NCI-H1105 (cell line): Measurements from ENCODE around the gene COBL.

Source experiments
- DNase-seq: peaks from one replicate; lab custom pipeline; 2025; lab: John Stamatoyannopoulos, UW

The COBL gene

GRCh38 chr7:51020944-51021343, 295.7 kb downstream of the COBL start:
- DNase-seq, result no peak

GRCh38 chr7:51019891-51020870, 296.4 kb downstream of the COBL start:
- DNase-seq, result no peak

GRCh38 chr7:51019191-51019844, 297.3 kb downstream of the COBL start:
- DNase-seq, result no peak

DNA sequence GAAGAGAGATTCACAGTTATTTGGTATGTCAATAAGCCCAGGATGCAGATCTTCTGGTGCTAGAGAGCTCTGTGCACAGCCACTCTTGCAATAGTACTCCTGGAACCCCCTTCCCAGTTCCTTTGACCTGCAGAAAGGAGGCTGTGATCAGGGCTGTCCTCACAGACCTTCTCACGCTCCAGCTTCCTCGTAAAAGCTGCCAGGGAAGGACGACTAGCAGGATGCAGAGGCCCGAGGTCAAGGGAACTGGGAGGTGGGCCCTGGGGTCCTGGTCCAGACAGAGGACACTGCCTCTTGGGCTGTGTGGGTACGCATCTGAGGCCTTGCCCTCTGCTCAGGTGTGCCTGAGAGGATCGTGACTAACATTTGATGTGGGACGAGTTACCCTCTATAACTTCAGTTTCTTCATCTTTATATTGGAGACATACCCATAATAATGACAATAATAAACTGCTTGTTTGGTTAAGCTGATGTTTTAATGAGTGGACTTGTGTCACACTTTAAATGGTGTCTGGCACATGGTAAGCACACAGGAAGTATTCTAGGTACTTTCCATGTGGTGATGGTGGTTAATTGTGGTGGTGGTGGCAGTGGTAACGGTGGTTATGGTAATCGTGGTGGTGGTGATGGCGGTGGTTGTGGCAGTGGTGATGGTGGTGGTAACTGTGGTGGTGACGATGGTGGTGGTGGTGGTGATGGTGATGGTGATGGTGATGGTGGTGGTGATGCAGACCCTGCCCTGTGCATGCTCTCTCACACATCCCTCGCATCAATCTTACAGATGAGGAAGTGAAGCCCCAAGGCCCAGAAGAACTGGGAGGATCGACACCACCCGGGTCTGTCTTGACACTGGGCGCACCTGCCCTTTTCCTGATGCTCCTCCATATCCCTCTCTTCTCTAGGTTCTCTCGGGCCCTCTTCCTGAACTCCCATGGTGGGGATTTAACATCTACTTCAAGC, 298.8 kb downstream of the COBL start:
- DNase-seq, result no peak

GRCh38 chr7:51016546-51016945, 300.1 kb downstream of the COBL start:
- DNase-seq, result no peak

GRCh38 chr7:51015581-51015980, 301.0 kb downstream of the COBL start:
- no peak for DNase-seq

- DNase-seq, result no peak
Observed at GRCh38 chr7:51014811-51015210, 301.8 kb downstream of the COBL start.

GRCh38 chr7:51013861-51014511, 302.6 kb downstream of the COBL start:
- DNase-seq, result no peak

DNA sequence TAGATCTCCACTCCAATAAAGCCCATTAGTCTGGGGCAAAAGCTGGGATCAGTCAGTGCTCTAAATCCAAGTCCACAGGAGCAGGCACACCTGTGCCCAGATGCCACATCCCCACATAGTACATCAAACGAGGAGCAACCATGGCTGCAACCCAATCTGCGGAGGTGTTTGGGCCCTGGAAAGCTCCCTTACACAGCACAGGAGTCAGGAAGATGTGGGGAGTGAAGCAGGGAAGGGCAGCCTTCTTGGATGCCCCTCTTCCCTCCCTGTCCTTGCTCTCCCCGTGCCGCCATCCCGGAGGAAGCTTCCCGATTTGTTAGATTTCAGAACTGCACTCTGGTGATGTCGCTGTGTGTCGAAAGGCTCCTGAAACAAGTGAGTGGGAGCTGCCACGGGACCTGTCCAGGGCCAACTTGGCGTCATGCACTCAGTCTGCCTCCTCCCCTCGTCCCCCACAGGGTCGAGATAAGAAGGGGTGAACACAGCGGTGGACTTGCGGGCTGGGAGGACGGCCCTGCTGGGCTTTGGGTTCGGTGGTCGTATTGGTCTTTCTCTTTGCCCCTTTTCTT, 303.3 kb downstream of the COBL start:
- no peak for DNase-seq

GRCh38 chr7:51012569-51013217, 303.9 kb downstream of the COBL start:
- DNase-seq, result no peak

DNA sequence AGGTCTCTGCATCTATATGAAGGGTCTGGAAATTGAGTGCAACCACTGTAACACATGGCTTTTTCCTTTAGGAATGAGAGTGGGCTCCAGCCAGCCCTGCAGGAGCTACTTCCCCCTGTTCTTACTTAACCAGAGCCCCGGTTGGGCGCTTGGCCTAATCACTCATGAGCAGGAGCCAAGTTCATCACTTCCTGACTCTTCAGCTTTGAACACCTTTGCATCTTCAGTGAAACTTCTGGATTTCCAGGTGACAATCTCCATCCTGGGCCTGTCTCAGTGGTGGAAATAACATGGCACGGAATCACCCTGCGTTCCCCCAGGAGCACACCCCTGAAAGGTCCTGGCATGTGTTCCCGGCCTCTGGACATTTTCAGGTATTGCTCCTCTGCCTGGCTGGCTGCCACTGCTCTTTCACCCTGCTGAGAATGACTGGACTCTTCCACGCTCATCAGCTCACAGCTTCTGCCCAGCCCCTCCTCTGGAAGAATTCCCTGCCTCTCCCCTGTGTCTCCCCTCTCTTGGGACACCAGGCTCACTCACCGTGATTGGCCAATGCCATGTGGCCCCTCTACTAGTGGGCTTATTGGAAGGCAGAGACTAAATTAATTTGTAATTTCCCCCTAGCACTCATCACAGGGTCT, 304.8 kb downstream of the COBL start:
- no peak for DNase-seq

DNA sequence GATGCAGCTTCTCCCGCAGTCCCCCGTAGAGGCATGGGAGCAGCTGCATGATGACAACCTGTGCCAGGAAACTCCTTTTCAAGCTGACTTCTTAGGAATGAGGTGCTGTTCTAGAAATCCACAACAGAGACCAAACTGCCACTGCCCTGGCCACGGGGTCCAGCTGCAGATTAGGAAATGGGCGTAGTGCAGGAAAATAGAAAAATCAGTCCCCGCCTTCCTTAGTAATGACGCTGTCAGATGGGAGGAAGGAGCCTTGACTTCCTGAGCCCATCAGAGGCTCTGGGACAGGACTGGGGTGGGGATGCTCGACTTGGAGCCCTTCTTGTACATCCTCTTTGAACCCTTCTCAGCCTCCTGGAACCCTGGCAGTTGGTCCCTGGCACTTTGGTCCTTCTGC, 306.1 kb downstream of the COBL start:
- DNase-seq, result no peak

DNA sequence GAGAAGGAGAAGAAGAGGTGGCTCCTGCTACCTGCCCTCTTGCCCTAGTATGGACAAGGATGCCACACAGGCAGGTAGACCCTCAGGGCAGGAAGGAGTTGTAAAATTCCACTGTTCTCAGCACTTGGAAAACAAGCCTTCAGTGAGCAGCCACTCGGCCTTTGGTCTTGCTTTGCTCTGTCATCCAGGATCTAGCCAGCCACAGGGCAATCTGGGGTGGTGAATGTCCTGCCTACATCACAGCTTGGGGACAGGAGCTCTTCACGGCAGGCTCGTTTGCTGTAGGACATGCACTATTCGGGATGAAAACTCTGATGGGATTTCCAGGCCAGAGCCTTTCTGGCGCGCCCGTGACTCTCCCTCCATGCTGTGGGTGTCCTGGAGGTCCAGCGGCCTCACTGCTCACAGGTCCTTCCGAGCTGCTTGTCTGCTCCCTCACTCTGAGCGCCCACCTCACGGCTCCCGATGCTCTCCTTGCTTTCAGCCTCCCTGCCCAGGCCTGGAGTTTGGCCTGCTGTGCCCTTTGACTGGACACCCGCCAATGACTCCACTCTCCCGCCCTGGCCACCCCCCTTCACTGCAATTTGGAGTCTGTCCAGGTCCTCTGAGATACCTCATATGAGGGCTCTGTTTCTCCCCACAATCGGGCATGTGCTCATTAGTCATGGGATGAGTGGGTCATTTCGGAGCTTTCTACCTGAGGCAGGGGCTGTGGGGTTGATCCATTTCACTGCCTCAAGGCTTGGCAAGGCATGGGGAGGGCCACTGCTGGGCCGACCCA, 306.7 kb downstream of the COBL start:
- no peak for DNase-seq

- DNase-seq, result no peak
Observed at GRCh38 chr7:51007551-51008505, 308.8 kb downstream of the COBL start.

GRCh38 chr7:51006483-51007235, 309.9 kb downstream of the COBL start:
- DNase-seq, result no peak

DNA sequence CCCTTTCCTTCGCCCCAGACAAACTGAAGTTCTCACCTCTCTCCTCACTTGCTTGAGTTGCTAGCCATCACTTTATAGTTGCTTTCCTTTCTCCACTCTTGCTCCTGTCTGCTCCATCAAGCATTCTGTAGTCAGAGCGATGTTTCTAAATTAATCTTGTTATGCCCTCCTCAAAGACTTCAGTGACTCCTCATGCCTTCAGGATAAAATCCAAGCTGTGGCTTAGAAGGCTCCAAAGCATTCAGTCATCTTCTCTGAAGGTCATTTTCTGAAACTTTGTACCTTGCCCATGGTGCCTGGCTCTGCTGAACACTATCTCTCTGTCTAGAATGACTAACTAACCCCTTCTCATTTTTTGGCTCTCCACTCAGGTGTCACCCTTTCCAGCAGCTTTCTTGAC, 311.5 kb downstream of the COBL start:
- no peak for DNase-seq

DNA sequence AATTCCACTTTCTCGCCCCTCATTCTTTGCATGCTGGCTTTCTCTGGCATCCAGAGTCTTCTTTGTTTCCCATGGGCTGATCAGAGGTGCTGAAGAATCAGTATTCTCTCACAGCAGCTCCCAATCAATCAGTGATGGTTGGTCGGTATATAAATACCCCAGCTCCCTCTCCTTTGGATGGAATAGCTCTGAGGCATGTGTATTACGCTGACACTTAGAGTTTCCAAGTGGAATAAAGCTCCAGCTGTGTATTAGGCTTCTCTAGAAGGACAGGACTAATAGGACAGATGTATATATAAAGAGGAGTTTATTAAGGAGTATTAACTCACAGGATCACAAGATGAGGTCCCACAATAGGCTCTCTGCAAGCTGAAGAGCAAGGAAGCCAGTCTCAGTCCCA, 315.7 kb downstream of the COBL start:
- DNase-seq, result no peak
